Measurements from ENCODE around the gene ZNF765. TPM values are rescaled to one million over a fixed set of nuclear protein-coding genes. Genes with fewer than 3 reads are reported as not detected.
"Not testable (repeated sequence)": the region's sequence is repeated elsewhere in the genome, so short reads cannot be mapped to it uniquely, and the experiment has no call there.

Gene ZNF765
- 1 to 10 TPM; 4.9 to 5.9 TPM for total RNA-seq
- long read RNA-seq, partial matches to known transcripts: 0 of 1 reads
- long read RNA-seq, other reads (novel, unspliced or antisense): 0 of 1 reads

- intact Hi-C loops (cut with DNase I): no loop called here
- ATAC-seq (peak; percentile 100), DNase-seq (peak; percentile 95)
Observed at GRCh38 chr19:53394974-53395839, at the start of gene ZNF765. ZNF765 (plus strand) TSS chr19:53395149; CDS start chr19:53398016, 2,867 bp downstream.

GRCh38 chr19:53355739-53356138, 39.2 kb upstream of the ZNF765 start:
- ATAC-seq: no peak
- DNase-seq: no peak
- intact Hi-C loops (cut with DNase I): no loop called here

DNA sequence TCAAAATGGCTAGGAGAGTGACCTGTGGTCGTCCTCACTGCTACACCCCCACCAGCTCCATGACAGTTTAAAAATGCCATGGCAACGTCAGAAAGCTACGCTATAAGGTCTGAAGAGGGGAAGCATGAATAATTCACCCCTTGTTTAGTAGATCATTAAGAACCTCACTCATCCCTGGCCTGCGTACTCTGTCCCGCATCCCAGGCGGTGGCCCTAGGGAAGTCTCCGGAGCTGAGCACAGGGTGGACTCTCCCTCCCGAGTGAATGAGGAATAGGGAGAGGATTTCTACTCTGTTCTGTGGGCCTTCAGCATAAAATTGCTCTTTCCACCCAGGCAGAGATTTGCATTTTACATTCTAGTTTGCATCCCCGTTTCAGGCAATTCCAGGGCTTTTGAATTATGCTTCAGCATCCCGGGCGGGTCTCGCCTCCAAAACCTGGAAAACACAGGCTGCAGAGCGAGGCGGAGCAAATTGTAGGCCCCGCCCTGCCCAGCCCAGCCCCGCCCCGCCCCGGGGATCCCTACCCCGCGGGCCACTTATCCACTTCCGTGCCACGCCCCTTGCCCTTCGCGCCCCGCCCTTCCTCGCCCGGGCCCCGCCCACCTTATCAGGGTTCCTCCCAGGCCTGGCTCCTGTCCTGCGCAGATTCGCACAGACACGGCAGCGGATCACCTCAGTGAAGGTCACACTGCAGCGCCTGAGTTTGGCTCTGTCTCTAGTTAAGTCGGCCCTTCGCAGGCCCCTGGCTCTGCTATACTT, 36.9 kb upstream of the ZNF765 start:
- intact Hi-C loops (cut with DNase I): no loop called here
- ATAC-seq: peak in 1 of 2 donors; percentile 48
- DNase-seq: no peak

DNA sequence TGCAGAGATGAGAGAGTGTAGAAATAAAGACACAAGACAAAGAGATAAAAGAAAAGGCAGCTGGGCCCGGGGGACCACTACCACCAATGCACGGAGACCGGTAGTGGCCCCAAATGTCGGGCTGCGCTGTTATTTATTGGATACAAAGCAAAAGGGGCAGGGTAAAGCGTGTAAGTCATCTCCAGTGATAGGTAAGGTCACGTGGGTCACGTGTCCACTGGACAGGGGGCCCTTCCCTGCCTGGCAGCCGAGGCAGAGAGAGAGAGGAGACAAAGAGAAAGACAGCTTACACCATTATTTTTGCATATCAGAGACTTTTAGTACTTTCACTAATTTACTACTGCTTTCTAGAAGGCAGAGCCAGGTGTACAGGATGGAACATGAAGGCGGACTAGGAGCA, 34.9 kb upstream of the ZNF765 start:
- DNase-seq, ATAC-seq: not testable (repeated sequence)
- intact Hi-C loops (cut with DNase I): loop anchor here in 1 of 2 donors (10.0 kb wide), 1 partner anchor 165 kb away; the partner anchor contains the start of gene ZNF665

DNA sequence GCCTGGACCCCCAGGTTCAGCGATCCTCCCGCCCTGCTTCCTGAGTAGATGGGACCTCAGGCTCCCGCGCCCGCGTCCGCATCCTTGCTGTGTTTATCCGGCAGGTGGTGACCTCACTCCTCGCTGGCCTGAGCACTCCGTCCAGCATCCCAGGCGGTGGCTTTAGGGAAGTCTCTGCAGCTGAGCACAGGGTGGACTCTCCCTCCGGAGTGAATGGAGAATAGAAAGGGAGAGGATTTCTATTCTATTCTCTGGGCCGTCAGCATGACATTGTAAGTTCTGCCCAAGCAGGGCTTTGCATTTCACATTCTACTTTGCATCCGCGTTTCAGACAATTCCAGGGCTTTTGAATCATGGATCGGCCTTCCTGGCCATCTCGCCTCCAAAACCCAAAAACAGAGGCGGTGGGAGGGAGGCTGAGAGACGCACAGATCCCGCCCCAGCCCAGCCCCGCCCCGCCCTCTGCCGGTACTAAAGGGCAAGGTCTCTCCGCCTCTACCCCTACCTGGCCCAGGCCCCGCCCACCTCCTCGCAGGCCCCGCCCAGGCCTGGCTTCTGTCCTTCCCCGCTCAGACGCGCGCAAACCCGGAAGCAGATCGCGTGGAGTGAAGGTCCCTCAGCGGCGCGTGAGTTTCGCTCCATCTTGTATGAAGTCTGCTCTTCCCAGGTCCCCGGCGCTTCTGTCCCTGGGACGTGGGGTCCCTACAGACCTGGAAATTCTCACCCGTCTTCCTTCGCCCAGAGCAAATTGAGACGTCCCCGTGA, 29.6 kb upstream of the ZNF765 start, which contains the start of gene ZNF525:
Gene ZNF525, plus strand, starts transcription at position 572 of the 765 bp plus-strand sequence. CDS start 6,577 bp downstream, outside the sequence.
- peak; percentile 90 for DNase-seq
- ATAC-seq: peak; percentile 100
- intact Hi-C loops (cut with DNase I): loop anchor here in 1 of 2 donors (10.0 kb wide), 1 partner anchor 171 kb away; the partner anchor contains the start of gene ZNF665

- ATAC-seq: peak; percentile 50 to 75
- DNase-seq: peak; percentile 30
- intact Hi-C loops (cut with DNase I): loop anchor here in 1 of 2 donors (10.0 kb wide), 1 partner anchor 171 kb away; the partner anchor contains the start of gene ZNF665
Observed at GRCh38 chr19:53365899-53366493, 29.0 kb upstream of the ZNF765 start.

- ATAC-seq (no peak), DNase-seq (no peak)
- intact Hi-C loops (cut with DNase I): no loop called here
Observed at GRCh38 chr19:53372196-53372595, 22.8 kb upstream of the ZNF765 start.

GRCh38 chr19:53374288-53374687, 20.7 kb upstream of the ZNF765 start:
- intact Hi-C loops (cut with DNase I): no loop called here
- DNase-seq: no peak
- ATAC-seq: no peak

GRCh38 chr19:53374743-53375142, 20.2 kb upstream of the ZNF765 start:
- intact Hi-C loops (cut with DNase I): no loop called here
- DNase-seq (no peak), ATAC-seq (no peak)

GRCh38 chr19:53381376-53381775, 13.6 kb upstream of the ZNF765 start:
- intact Hi-C loops (cut with DNase I): no loop called here
- no peak for DNase-seq
- no peak for ATAC-seq

DNA sequence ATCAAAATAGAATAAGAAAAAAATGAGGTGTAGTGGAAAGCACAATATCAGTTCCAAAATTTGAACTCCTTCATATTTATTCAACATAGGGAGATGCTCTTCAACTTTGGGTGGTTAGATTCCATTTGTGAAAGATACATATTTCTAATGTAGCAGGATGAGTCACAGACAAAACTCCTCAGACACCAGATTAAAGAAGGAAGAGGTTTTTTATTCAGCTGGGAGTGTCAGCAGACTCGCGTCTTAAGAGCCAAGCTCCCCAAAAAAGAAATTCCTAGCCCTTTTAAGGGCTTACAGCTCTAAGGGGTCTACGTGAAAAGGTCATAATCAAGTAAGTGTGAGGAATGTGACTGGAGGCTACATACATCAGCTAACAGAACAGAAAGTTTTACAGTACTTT, 6.8 kb upstream of the ZNF765 start:
- ATAC-seq (no peak), DNase-seq (no peak)
- intact Hi-C loops (cut with DNase I): no loop called here

- ATAC-seq (no peak), DNase-seq (no peak)
- intact Hi-C loops (cut with DNase I): no loop called here
Observed at GRCh38 chr19:53388904-53389303, 6.0 kb upstream of the ZNF765 start.

DNA sequence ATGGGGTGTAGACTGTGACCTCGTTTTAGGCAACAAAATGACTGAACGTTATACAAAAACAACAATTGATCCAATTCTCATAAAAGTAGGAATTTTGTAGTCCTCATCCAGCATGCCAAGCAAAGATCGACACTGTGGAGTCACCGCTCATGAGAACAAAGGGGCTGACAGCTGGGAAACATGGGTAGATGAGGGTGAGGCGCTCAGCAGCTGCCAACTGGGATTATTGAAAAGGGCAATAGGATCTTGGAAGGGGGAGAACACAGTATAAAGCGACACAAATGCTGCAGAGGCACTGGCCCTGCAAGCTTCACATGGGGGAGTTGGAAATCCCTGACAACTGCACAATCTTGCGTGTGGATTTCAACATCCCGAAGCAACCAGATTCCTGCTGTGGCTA, 5.4 kb upstream of the ZNF765 start:
- DNase-seq (no peak), ATAC-seq (no peak)
- intact Hi-C loops (cut with DNase I): no loop called here

DNA sequence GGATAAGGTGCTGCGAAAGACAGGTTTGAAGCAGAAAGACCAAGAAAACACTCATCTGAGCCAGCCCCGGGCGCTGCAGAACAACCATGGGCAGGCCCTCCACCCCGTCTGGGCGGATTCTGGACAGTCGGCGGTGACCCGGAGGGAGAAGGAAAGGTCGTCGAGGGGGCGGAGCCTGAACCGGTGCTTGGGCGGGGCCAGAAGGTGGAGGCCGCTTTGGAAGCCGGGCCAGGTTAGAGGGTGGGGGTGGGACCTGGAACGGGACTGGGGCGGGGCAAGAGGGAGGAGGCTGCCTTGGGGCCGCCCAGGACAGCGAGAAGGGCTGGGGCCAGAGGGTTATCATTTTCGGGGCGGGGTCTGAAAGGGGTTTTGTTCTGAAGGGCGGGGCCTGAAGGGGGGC, 5.0 kb upstream of the ZNF765 start:
- intact Hi-C loops (cut with DNase I): no loop called here
- peak; percentile 20 for DNase-seq
- ATAC-seq: no peak

DNA sequence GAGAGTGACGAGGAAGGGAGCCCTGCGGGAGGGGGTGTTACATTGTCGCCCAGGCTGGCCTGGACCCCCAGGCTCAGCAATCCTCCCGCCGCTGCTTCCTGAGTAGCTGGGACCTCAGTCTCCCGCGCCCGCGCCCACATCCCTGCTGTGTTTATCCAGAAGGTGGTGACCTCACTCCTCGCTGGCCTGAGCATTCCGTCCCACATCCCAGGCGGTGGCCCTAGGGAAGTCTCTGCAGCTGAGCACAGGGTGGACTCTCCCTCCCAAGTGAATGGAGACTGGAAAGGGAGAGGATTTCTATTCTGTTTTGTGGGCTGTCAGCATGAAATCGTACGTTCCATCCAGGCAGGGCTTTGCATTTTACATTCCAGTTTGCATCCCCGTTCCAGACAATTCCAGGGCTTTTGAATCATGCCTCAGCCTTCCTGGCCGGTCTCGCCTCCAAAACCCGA, 401 bp upstream of the ZNF765 start:
- peak; percentile 67 for DNase-seq
- intact Hi-C loops (cut with DNase I): no loop called here
- peak; percentile 45 to 75 for ATAC-seq

GRCh38 chr19:53395840-53396524, 1.0 kb downstream of the ZNF765 start:
- intact Hi-C loops (cut with DNase I); DNase-seq; ATAC-seq: not testable (repeated sequence)

- ATAC-seq (no peak), DNase-seq (no peak)
- intact Hi-C loops (cut with DNase I): no loop called here
Observed at GRCh38 chr19:53396525-53396868, 1.5 kb downstream of the ZNF765 start.

DNA sequence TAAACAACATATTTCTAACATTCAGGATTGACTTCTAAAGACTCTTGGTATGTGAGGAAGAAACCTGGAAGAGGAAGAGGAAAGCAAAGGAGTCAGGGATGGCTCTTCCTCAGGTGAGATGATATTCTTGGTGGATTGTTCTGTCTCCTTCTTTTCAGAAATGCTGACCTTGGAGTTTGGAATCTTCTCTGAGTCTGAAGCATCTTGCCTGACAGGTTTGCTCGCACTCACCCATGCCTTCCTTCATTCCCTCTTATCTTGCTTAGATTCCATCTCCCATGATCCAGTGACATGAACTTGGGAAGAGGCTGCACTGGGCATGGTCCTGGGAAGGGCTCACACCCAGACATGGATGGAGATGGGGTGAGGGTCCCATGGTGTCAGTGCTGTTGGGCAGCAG, 3.0 kb downstream of the ZNF765 start:
- ATAC-seq; DNase-seq; intact Hi-C loops (cut with DNase I): not testable (repeated sequence)

Data from left cardiac atrium (tissue), 4 donors.